Spleen (tissue), 7 donors: ENCODE data around the gene OR1Q1.

Source experiments
- CTCF ChIP-seq, 11 experiments: fragments of 200-600 bp in 7 of 11; fragments of 450-650 bp in 4 of 11; sonication (generic) in 4 of 11; IDR thresholded peaks in 8 of 11; conservative IDR thresholded peaks in 3 of 11; 1 replicate in 7 of 11; 2 replicates in 4 of 11; pipeline versions ENCODE4 v1.4.0 to v1.8.0; 2016 to 2021; ENCODE audit warnings: antibody characterized with exemption in 11 of 11, inconsistent platforms in 4 of 11, mild to moderate bottlenecking in 1 of 11
- POLR2AphosphoS5 ChIP-seq, 3 donors: sonication (generic); formaldehyde crosslinking; IDR thresholded peaks; one replicate each; pipeline ENCODE4 v1.5.1; 2017; ENCODE audit warnings: antibody characterized with exemption in 3 of 3
- donor health status: DM: no; HTN: no; CAD: no; lungs with moderate emphysema.
- donor health status: DM: no; HTN: no; CAD: no.
- donor health status: DM: no; HTN: no; CAD: no.

- TF ChIP-seq CTCF (IDR thresholded peaks at IDR 0.05 in 8 of 11, conservative IDR thresholded peaks at IDR 0.05 in 3 of 11), result no peak
- TF ChIP-seq POLR2AphosphoS5 (IDR thresholded peaks at IDR 0.05), result no peak
These were observed 5.5 kb downstream of the OR1Q1 start for GRCh38 chr9:122619996-122620395.
